HepG2 (cell line): ENCODE data around the gene TMEM240. TPM values are rescaled to one million over a fixed set of nuclear protein-coding genes. Genes with fewer than 3 reads are reported as not detected.

Experiments
- ATAC-seq: fragments of 200-7000 bp; cut with Tn5 transposase; 3 replicates; pipeline ENCODE4 v1.9.1; 2020; ENCODE audit warnings: mild to moderate bottlenecking, moderate library complexity
- BruUV-seq: library from RNA; stranded (reverse); fragments of 400-500 nt; replicated peaks from 2 replicates; lab custom pipeline; 2021; lab: Mats Ljungman, UMichigan
- CTCF ChIA-PET: fragments of 300-600 bp; formaldehyde crosslinking; extraction: SDS; loops from one replicate; lab custom pipeline; 2021; ENCODE audit warnings: low total read pairs, inconsistent platforms, low intra/inter-chr PET ratio; lab: Yijun Ruan, JAX
- POLR2A ChIA-PET: fragments of 350-600 bp; sonication (Branson Sonifier 250); formaldehyde crosslinking; loops from one replicate; lab custom pipeline; 2020; ENCODE audit warnings: antibody characterized with exemption, inconsistent platforms; lab: Yijun Ruan, JAX
- DNase-seq: peaks from one replicate; pipeline ENCODE4 v3.0.0-alpha.2; 2015; ENCODE audit warnings: low spot score
- FAIRE-seq: peaks from 3 replicates; lab custom pipeline; 2011; peaks lifted over from hg19 to GRCh38; lab: Jason Lieb, UNC
- H2AFZ ChIP-seq: one replicate; pipeline ENCODE4 v1.6.1; 2011; ENCODE audit warnings: low read length, inconsistent platforms
- H3K27ac ChIP-seq: fragments of 300-600 bp; 3 replicates; pipeline ENCODE4 v1.8.0; 2011; ENCODE audit warnings: mixed run types, mild to moderate bottlenecking, mixed read lengths, low read length, inconsistent platforms; ENCODE audit not compliant: insufficient read depth; ENCODE audit errors: extremely low read length
- H3K27me3 ChIP-seq, 2 experiments: fragments of 200-600 bp in 1 of 2; 2 replicates in 1 of 2; 3 replicates in 1 of 2; pipeline versions ENCODE4 v1.6.0 to v1.8.0; 2011; ENCODE audit warnings: low read length in 2 of 2, mild to moderate bottlenecking in 2 of 2, moderate library complexity in 2 of 2, inconsistent platforms in 1 of 2; ENCODE audit not compliant: insufficient read depth in 2 of 2, control insufficient read depth in 1 of 2
- H3K36me3 ChIP-seq, 2 experiments: fragments of 200-600 bp in 1 of 2; replicated peaks in 1 of 2; 2 replicates in 1 of 2; 3 replicates in 1 of 2; pipeline versions ENCODE4 v1.5.1 to v1.8.0; 2011; ENCODE audit warnings: low read length in 2 of 2, inconsistent platforms in 1 of 2; ENCODE audit not compliant: insufficient read depth in 2 of 2, control insufficient read depth in 1 of 2
- H3K4me1 ChIP-seq: 2 replicates; pipeline ENCODE4 v1.5.1; 2012; ENCODE audit warnings: low read length, inconsistent platforms; ENCODE audit not compliant: insufficient read depth
- H3K4me2 ChIP-seq: 2 replicates; pipeline ENCODE4 v1.6.0; 2011; ENCODE audit warnings: low read depth, low read length, inconsistent platforms
- H3K4me3 ChIP-seq, 3 experiments: fragments of 200-600 bp in 1 of 3; sonication (generic), shearing (Covaris generic) in 1 of 3; replicated peaks in 1 of 3; 2 replicates each; pipeline ENCODE4 v1.5.1; 2011 to 2016; ENCODE audit warnings: low read length in 3 of 3, inconsistent platforms in 2 of 3, low read depth in 2 of 3, mild to moderate bottlenecking in 2 of 3, control low read depth in 1 of 3, mixed read lengths in 1 of 3; ENCODE audit not compliant: insufficient read depth in 1 of 3
- H3K79me2 ChIP-seq: one replicate; pipeline ENCODE4 v1.6.1; 2011; ENCODE audit warnings: low read length, inconsistent platforms; ENCODE audit not compliant: insufficient read depth
- H3K9ac ChIP-seq: 2 replicates; pipeline ENCODE4 v1.6.0; 2011; ENCODE audit warnings: mild to moderate bottlenecking, low read depth, low read length, inconsistent platforms; ENCODE audit not compliant: insufficient read depth
- H3K9me3 ChIP-seq: 2 replicates; pipeline ENCODE4 v1.5.1; 2012; ENCODE audit warnings: mild to moderate bottlenecking, low read length
- H4K20me1 ChIP-seq: 2 replicates; pipeline ENCODE4 v1.6.0; 2011; ENCODE audit warnings: inconsistent platforms, mild to moderate bottlenecking, low read length, moderate library complexity; ENCODE audit not compliant: insufficient read depth
- AGO2 ChIP-seq: fragments of 200-400 bp; formaldehyde crosslinking; optimal IDR thresholded peaks from 2 replicates; pipeline ENCODE3; 2017; ENCODE audit warnings: mild to moderate bottlenecking, low read depth, low read length, moderate library complexity
- AKAP8 ChIP-seq: sonication (generic); formaldehyde crosslinking; IDR thresholded peaks from 2 replicates; pipeline ENCODE4 v1.5.1; 2020; ENCODE audit warnings: mild to moderate bottlenecking, missing genetic modification reagents
- PRPF4 ChIP-seq: fragments of 200-400 bp; formaldehyde crosslinking; IDR thresholded peaks from 2 replicates; pipeline ENCODE4 v1.6.1; 2016; ENCODE audit warnings: low read length, low read depth; ENCODE audit not compliant: poor library complexity, severe bottlenecking
- ZBTB33 ChIP-seq: sonication (generic); formaldehyde crosslinking; IDR thresholded peaks from 2 replicates; pipeline ENCODE4 v1.4.0; 2020; ENCODE audit warnings: missing genetic modification reagents
- ZNF235 ChIP-seq: sonication (generic); formaldehyde crosslinking; IDR thresholded peaks from 2 replicates; pipeline ENCODE4 v1.8.1; 2023; ENCODE audit warnings: mild to moderate bottlenecking, missing genetic modification reagents, borderline replicate concordance
- ZNF260 ChIP-seq: sonication (generic); formaldehyde crosslinking; IDR thresholded peaks from 2 replicates; pipeline ENCODE4 v1.4.0; 2020; ENCODE audit warnings: missing genetic modification reagents, low read depth, mild to moderate bottlenecking, borderline replicate concordance
- WGBS: methylation state at CpG from one replicate; pipeline ENCODE4 v1.1.6; 2017; ENCODE audit warnings: low lambda C conversion rate; 5-methylcytosine and 5-hydroxymethylcytosine counted together
- in situ Hi-C: cut with HindIII; loops from 2 replicates; pipeline ENCODE4 v1.10.0; 2017; ENCODE audit warnings: low pct_unique_long_range_greater_than_20kb; ENCODE audit not compliant: extremely low pct_ligation_motif_present
- intact Hi-C: fragments of 100-400 bp; cut with micrococcal nuclease; formaldehyde crosslinking; loops from one replicate; pipeline ENCODE4 v1.10.0; 2022; ENCODE audit not compliant: unreplicated experiment
- polyA plus RNA-seq, 8 experiments: library from polyadenylated mRNA; depleted of rRNA in 3 of 8; stranded (reverse) in 7 of 8; unstranded in 1 of 8; fragments of >200 nt; fragmentation: Illumina TruSeq in 4 of 8; extraction: Trizol in 4 of 8; gene quantifications; 2 replicates each; pipeline versions ENCODE4 v1.2.1 to v1.2.3, GENCODE V29; 2011 to 2016; ENCODE audit warnings: low read depth in 4 of 8, missing spikeins in 1 of 8, mixed read lengths in 1 of 8; ENCODE audit not compliant: insufficient read depth in 1 of 8
- total RNA-seq, 5 experiments: library from RNA; depleted of rRNA; stranded (reverse); fragments of >200 nt; fragmentation: Illumina TruSeq; extraction: Trizol; gene quantifications; 2 replicates each; pipeline ENCODE4 v1.2.3, GENCODE V29; 2016; ENCODE audit warnings: low read depth in 1 of 5

TMEM240 gene
- total and polyA plus RNA-seq, 2 of the 13 experiments (the other 11 are each of a cell fraction or from before 2014, with no cell fraction given): 0.17 TPM; not detected in 1

- intact Hi-C loops (no loop called here), in situ Hi-C loops (no loop called here)
- CTCF ChIA-PET: no interaction called here
- Histone ChIP-seq H3K4me3 (no peak overlapping the region), H3K9me3 (no peaks in the 10 kb centered on the region), H3K79me2 (no peaks in the 10 kb centered on the region), H2AFZ (no peak overlapping the region), H3K36me3 (peaks cover under 1 to 4% of the 10 kb centered on the region in 2 experiments; a peak in 2 of 5 replicates), H3K27ac (no peak overlapping the region), H3K4me1 (no peaks in the 10 kb centered on the region), H3K4me2 (no peak overlapping the region), H4K20me1 (no peaks in the 10 kb centered on the region), H3K9ac (no peak overlapping the region), H3K27me3 (no peaks in the 10 kb centered on the region)
- 0 out of 2 replicates have a peak, but pooled peaks have one; percentile 35 for TF ChIP-seq AKAP8 (CRISPR knock-in tag)
- TF ChIP-seq PRPF4: no peak
- peak; percentile 57; the same call in 1 of the 2 replicates for TF ChIP-seq ZBTB33
- TF ChIP-seq ZNF235 (CRISPR knock-in tag): no peak
- TF ChIP-seq ZNF260 (CRISPR knock-in tag): no peak
- peak; percentile 2 for TF ChIP-seq AGO2
- FAIRE-seq (no peak), ATAC-seq (peak; percentile 8), DNase-seq (no peak)
- no TSS peak for BruUV-seq
- 86% methylated on average over 19 of the region's 48 CpGs for WGBS
- POLR2A ChIA-PET: no interaction called here
Measured at GRCh38 chr1:1536019-1536937, 4.1 kb downstream of the TMEM240 start.
